ENCODE results near the gene WFIKKN1. TPM values are rescaled to one million over a fixed set of nuclear protein-coding genes. Genes with fewer than 3 reads are reported as not detected.

Gene WFIKKN1
- total and polyA plus RNA-seq, 4 donors, result 0.31 to 2.5 (median 0.61) TPM

GRCh38 chr16:620700-621525, 9.9 kb upstream of the WFIKKN1 start:
- Histone ChIP-seq H3K9ac (ENCODE audit: insufficient read depth in 1 of 2, low read length in 2 of 2) (no peak overlapping the region), H3K36me3 (ENCODE audit: control insufficient read depth in 4 of 4, insufficient read depth in 4 of 4, low read length in 4 of 4) (peaks cover 0 to 11% (median 2%) of the 10 kb centered on the region in 4 donors), H3K4me3 (no peak overlapping the region), H3K4me1 (ENCODE audit: control insufficient read depth in 5 of 5, insufficient read depth in 5 of 5, low read length in 5 of 5) (peaks cover 0 to 9% (median 7%) of the 10 kb centered on the region in 5 donors), H3K9me3 (ENCODE audit: control insufficient read depth in 4 of 4, insufficient read depth in 3 of 4, low read length in 3 of 4) (no peaks in the 10 kb centered on the region), H3K27ac (ENCODE audit: low read depth in 1 of 2, low read length in 1 of 2) (peak overlapping the region in 1 of 2 donors; percentile 7), H3K27me3 (ENCODE audit: control insufficient read depth in 3 of 3, insufficient read depth in 3 of 3, low read length in 2 of 3) (no peaks in the 10 kb centered on the region)
- DNase-seq (no peak), ATAC-seq (ENCODE audit: insufficient read depth, low FRiP score) (no peak)
- no peak for TF ChIP-seq CTCF (IDR thresholded peaks at IDR 0.05; ENCODE audit: control extremely low read depth, extremely low read depth)
- WGBS, 2 donors, result 90 to 92% methylated on average over 36 to 41 of the region's 41 CpGs

- no peak overlapping the region for H3K9ac ChIP-seq (ENCODE audit: insufficient read depth in 1 of 2, low read length in 2 of 2)
- H3K9me3 ChIP-seq (ENCODE audit: control insufficient read depth in 4 of 4, insufficient read depth in 3 of 4, low read length in 3 of 4), result no peaks in the 10 kb centered on the region
- 74 to 82% methylated on average over 21 of the region's 21 CpGs for WGBS, 2 donors
- H3K27ac ChIP-seq (ENCODE audit: low read depth in 1 of 2, low read length in 1 of 2), result peak overlapping the region in 1 of 2 donors; percentile 7
- ATAC-seq (ENCODE audit: insufficient read depth, low FRiP score) (no peak), DNase-seq (no peak)
- H3K27me3 ChIP-seq (ENCODE audit: control insufficient read depth in 3 of 3, insufficient read depth in 3 of 3, low read length in 2 of 3), result no peaks in the 10 kb centered on the region
- no peak overlapping the region for H3K4me3 ChIP-seq
- H3K4me1 ChIP-seq (ENCODE audit: control insufficient read depth in 5 of 5, insufficient read depth in 5 of 5, low read length in 5 of 5), result peaks cover 0 to 9% (median 7%) of the 10 kb centered on the region in 5 donors
- H3K36me3 ChIP-seq (ENCODE audit: control insufficient read depth in 4 of 4, insufficient read depth in 4 of 4, low read length in 4 of 4), result peaks cover 0 to 16% (median 3%) of the 10 kb centered on the region in 4 donors
- TF ChIP-seq CTCF (IDR thresholded peaks at IDR 0.05; ENCODE audit: control extremely low read depth, extremely low read depth), result no peak
These were observed 9.2 kb upstream of the WFIKKN1 start for GRCh38 chr16:621526-622105.

GRCh38 chr16:622920-623280, 7.9 kb upstream of the WFIKKN1 start:
- H3K27ac ChIP-seq (ENCODE audit: low read depth in 1 of 2, low read length in 1 of 2), result peak overlapping the region in 1 of 2 donors; percentile 3
- peaks cover 0 to 22% (median 5%) of the 10 kb centered on the region in 4 donors for H3K36me3 ChIP-seq (ENCODE audit: control insufficient read depth in 4 of 4, insufficient read depth in 4 of 4, low read length in 4 of 4)
- DNase-seq, result no peak
- no peak overlapping the region for H3K4me3 ChIP-seq
- 88 to 93% methylated on average over 17 of the region's 17 CpGs for WGBS, 2 donors
- no peak for ATAC-seq (ENCODE audit: insufficient read depth, low FRiP score)
- no peaks in the 10 kb centered on the region for H3K9me3 ChIP-seq (ENCODE audit: control insufficient read depth in 4 of 4, insufficient read depth in 3 of 4, low read length in 3 of 4)
- no peak overlapping the region for H3K9ac ChIP-seq (ENCODE audit: insufficient read depth in 1 of 2, low read length in 2 of 2)
- H3K4me1 ChIP-seq (ENCODE audit: control insufficient read depth in 5 of 5, insufficient read depth in 5 of 5, low read length in 5 of 5), result peaks cover 0 to 9% (median 3%) of the 10 kb centered on the region in 5 donors
- no peaks in the 10 kb centered on the region for H3K27me3 ChIP-seq (ENCODE audit: control insufficient read depth in 3 of 3, insufficient read depth in 3 of 3, low read length in 2 of 3)
- no peak for TF ChIP-seq CTCF (IDR thresholded peaks at IDR 0.05; ENCODE audit: control extremely low read depth, extremely low read depth)
